ENCODE results near the gene CDHR2. TPM values are rescaled to one million over a fixed set of nuclear protein-coding genes. Genes with fewer than 3 reads are reported as not detected.
A peak's percentile ranks its signal among the peaks of the same experiment; 100 is the strongest.

Gene CDHR2
- total and polyA plus RNA-seq, 2 of the 13 experiments (the other 11 are each of a cell fraction or from before 2014, with no cell fraction given) = 17.9 to 20.9 TPM

GRCh38 chr5:176537554-176538229 is 11.4 kb upstream of the CDHR2 start (continued):
- TF ChIP-seq REPIN1 (CRISPR knock-in tag; IDR thresholded peaks at IDR 0.05; ENCODE audit: borderline replicate concordance, low read depth) (no peak; the same call in 1 of the 2 replicates), ZFP37 (CRISPR knock-in tag; IDR thresholded peaks at IDR 0.05; ENCODE audit: borderline replicate concordance) (no peak), ZMAT3 (CRISPR knock-in tag; conservative IDR thresholded peaks at IDR 0.05) (no peak), TIGD3 (CRISPR knock-in tag; IDR thresholded peaks at IDR 0.05; ENCODE audit: borderline replicate concordance) (0 out of 2 replicates have a peak, but pooled peaks have one; percentile 29), DMTF1 (CRISPR knock-in tag; IDR thresholded peaks at IDR 0.05) (0 out of 2 replicates have a peak, but pooled peaks have one; percentile 20), RFX1 (IDR thresholded peaks at IDR 0.05) (no peak), CENPX (CRISPR knock-in tag; IDR thresholded peaks at IDR 0.05) (no peak), MTF1 (CRISPR knock-in tag; IDR thresholded peaks at IDR 0.05) (no peak), NFYB (CRISPR knock-in tag; IDR thresholded peaks at IDR 0.05) (peak; percentile 86), POGK (CRISPR knock-in tag; conservative IDR thresholded peaks at IDR 0.05) (peak; percentile 47; the same call in 1 of the 2 replicates), SIN3B (IDR thresholded peaks at IDR 0.05; ENCODE audit: low read length) (no peak), THAP11 (CRISPR knock-in tag; IDR thresholded peaks at IDR 0.05) (peak; percentile 31; the same call in 1 of the 2 replicates), ZSCAN31 (CRISPR knock-in tag; IDR thresholded peaks at IDR 0.05; ENCODE audit: low read depth) (no peak), BORCS8-MEF2B (CRISPR knock-in tag; IDR thresholded peaks at IDR 0.05) (0 out of 2 replicates have a peak, but pooled peaks have one; percentile 8), GFI1 (CRISPR knock-in tag; IDR thresholded peaks at IDR 0.05; ENCODE audit: borderline replicate concordance) (no peak), TFAP4 (IDR thresholded peaks at IDR 0.05; ENCODE audit: borderline replicate concordance, low read depth) (no peak; the same call in 1 of the 2 replicates), AHR (CRISPR knock-in tag; IDR thresholded peaks at IDR 0.05) (0 out of 2 replicates have a peak, but pooled peaks have one; percentile 8), CBX1 (IDR thresholded peaks at IDR 0.05; ENCODE audit: low read depth) (no peak), ATF2 (CRISPR knock-in tag; IDR thresholded peaks at IDR 0.05) (peak; percentile 93), ZNF572 (CRISPR knock-in tag; IDR thresholded peaks at IDR 0.05) (no peak)

All from HepG2 (cell line).